ENCODE results near the gene ADAMTS14. TPM values are rescaled to one million over a fixed set of nuclear protein-coding genes. Genes with fewer than 3 reads are reported as not detected.

The ADAMTS14 gene
- total RNA-seq, 1 experiment from 2014 or later = 1.6 TPM

DNA sequence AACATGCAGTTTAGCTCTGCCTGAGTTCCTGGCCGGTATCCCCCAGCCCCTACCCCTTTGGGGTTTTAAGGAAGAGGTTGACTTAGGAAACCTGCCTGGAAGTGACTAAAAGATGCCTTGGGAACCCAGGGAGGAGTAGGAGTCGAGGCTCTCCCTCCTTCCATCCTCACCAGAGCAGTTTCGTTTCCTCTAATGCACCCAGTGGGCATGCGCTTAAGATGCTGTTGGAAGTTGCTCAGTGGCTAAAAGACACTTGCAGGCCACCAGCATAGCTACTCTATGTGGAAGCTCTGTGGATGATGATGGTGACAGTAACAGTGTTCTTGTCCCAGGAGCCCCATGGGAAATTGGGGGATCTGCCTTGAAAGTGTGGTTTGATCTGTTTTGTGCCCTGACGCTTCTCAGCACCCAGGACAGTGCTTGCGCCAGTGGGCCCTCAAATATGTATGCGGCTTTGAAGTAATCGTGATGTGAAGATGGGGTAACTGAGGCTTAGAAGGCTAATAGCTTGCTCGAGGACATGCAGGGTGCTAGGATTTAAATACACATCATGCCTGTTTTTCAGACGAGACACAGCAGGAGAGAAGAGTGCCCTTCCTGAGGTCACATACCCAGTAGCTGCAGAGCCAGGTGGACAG, 80.8 kb downstream of the ADAMTS14 start:
- H2BK120ac ChIP-seq (ENCODE audit: low read depth, low read length, poor library complexity, severe bottlenecking) = no peak overlapping the region
- no peak overlapping the region for H4K5ac ChIP-seq (ENCODE audit: insufficient read length, low read depth, low read length)
- H2BK12ac ChIP-seq (ENCODE audit: insufficient read length, low read depth, low read length) = no peak overlapping the region
- no peak overlapping the region for H2AK5ac ChIP-seq (ENCODE audit: insufficient read length, low read length)
- no peaks in the 10 kb centered on the region for H3K4me1 ChIP-seq (ENCODE audit: insufficient read depth, low read length)
- Mint-ChIP-seq H3K27me3 (ENCODE audit: low read depth) (no peaks in the 10 kb centered on the region), H3K4me1 (peaks cover 10 to 15% of the 10 kb centered on the region in 2 experiments), H3K27ac (no peak overlapping the region), H3K9me3 (no peaks in the 10 kb centered on the region; a peak in 1 of 5 replicates), H3K4me3 (no peak overlapping the region), H3K36me3 (ENCODE audit: insufficient read depth in 1 of 3, low read depth in 3 of 3) (no peaks in the 10 kb centered on the region)
- DNase-seq = no peak
- H2BK20ac ChIP-seq (ENCODE audit: low read depth, low read length, poor library complexity, severe bottlenecking) = no peak overlapping the region
- no peak overlapping the region for H3K27ac ChIP-seq (ENCODE audit: insufficient read length, low read depth, low read length)
- H3K14ac ChIP-seq (ENCODE audit: insufficient read depth, low read length) = no peak overlapping the region
- no peak overlapping the region for H2BK5ac ChIP-seq (ENCODE audit: insufficient read length, low read length)
- H3K56ac ChIP-seq (ENCODE audit: insufficient read length, low read depth, low read length) = no peak overlapping the region
- no CpG with 5 or more reads among the region's 10 CpGs for WGBS (ENCODE audit: extremely low coverage, insufficient read length, low lambda C conversion rate)
- H4K8ac ChIP-seq (replicated peaks; ENCODE audit: insufficient read length, low read depth, low read length) = no peak overlapping the region
- no peak overlapping the region for H3K23ac ChIP-seq (ENCODE audit: insufficient read length, low read depth, low read length)
- no peak overlapping the region for H3K9ac ChIP-seq (ENCODE audit: extremely low read depth, insufficient read length, low read length)
- TF ChIP-seq CTCF (conservative IDR thresholded peaks at IDR 0.05) = no peak
- H3K4ac ChIP-seq (ENCODE audit: low read depth, low read length) = no peak overlapping the region
- no peaks in the 10 kb centered on the region for H3K79me1 ChIP-seq (ENCODE audit: insufficient read depth, low read depth, low read length, poor library complexity, severe bottlenecking)
- H3T11ph ChIP-seq (ENCODE audit: low read length) = no peak overlapping the region
- H4K91ac ChIP-seq (ENCODE audit: insufficient read length, low read depth, low read length) = no peak overlapping the region
- no peak overlapping the region for H3K4me2 ChIP-seq (ENCODE audit: insufficient read depth, insufficient read length, low read length)
- H2BK15ac ChIP-seq (ENCODE audit: low read depth, low read length) = no peak overlapping the region
- no peaks in the 10 kb centered on the region for H3K23me2 ChIP-seq (ENCODE audit: insufficient read length, low read depth, low read length, poor library complexity, severe bottlenecking)
- no peaks in the 10 kb centered on the region for H3K79me2 ChIP-seq (ENCODE audit: insufficient read depth, low read length)
- no peaks in the 10 kb centered on the region for H4K20me1 ChIP-seq (ENCODE audit: control insufficient read depth, insufficient read depth, insufficient read length)
- no peaks in the 10 kb centered on the region for H3K27me3 ChIP-seq (ENCODE audit: insufficient read depth, low read length)
- H3K18ac ChIP-seq (ENCODE audit: insufficient read length, low read depth, low read length) = no peak overlapping the region
- H2AFZ ChIP-seq (ENCODE audit: low read length) = no peak overlapping the region
- H3K9me3 ChIP-seq (ENCODE audit: control insufficient read depth, low read depth, low read length) = no peaks in the 10 kb centered on the region
